WTC11 (cell line): ENCODE results near the gene TNC.

ENCODE experiments used
- ATF1 ChIP-seq: sonication (generic); formaldehyde crosslinking; IDR thresholded peaks from 2 replicates; pipeline ENCODE4 v1.8.1; 2023; ENCODE audit warnings: mild to moderate bottlenecking, moderate library complexity, missing genetic modification reagents
- ATF6 ChIP-seq: sonication (generic); formaldehyde crosslinking; IDR thresholded peaks from 2 replicates; pipeline ENCODE4 v1.8.1; 2023; ENCODE audit warnings: mild to moderate bottlenecking, missing genetic modification reagents
- CTCF ChIP-seq: fragments of 200-600 bp; IDR thresholded peaks from 2 replicates; pipeline ENCODE4 v1.8.0; 2022; ENCODE audit warnings: antibody characterized with exemption
- MAX ChIP-seq: sonication (generic); formaldehyde crosslinking; IDR thresholded peaks from 2 replicates; pipeline ENCODE4 v1.8.0; 2022; ENCODE audit warnings: mild to moderate bottlenecking, missing genetic modification reagents
- MLX ChIP-seq: sonication (generic); formaldehyde crosslinking; IDR thresholded peaks from 2 replicates; pipeline ENCODE4 v1.8.1; 2023; ENCODE audit warnings: mild to moderate bottlenecking, missing genetic modification reagents, moderate library complexity
- RELA ChIP-seq: sonication (generic); formaldehyde crosslinking; IDR thresholded peaks from 2 replicates; pipeline ENCODE4 v1.8.1; 2022; ENCODE audit warnings: missing genetic modification reagents, mild to moderate bottlenecking, borderline replicate concordance
- TCF7 ChIP-seq: sonication (generic); formaldehyde crosslinking; IDR thresholded peaks from 2 replicates; pipeline ENCODE4 v1.8.0; 2022; ENCODE audit warnings: mild to moderate bottlenecking, low read depth, missing genetic modification reagents, moderate library complexity
- TEAD4 ChIP-seq: sonication (generic); formaldehyde crosslinking; IDR thresholded peaks from 2 replicates; pipeline ENCODE4 v1.8.0; 2022; ENCODE audit warnings: mild to moderate bottlenecking, missing genetic modification reagents

GRCh38 chr9:115111874-115112273, 6.1 kb downstream of the TNC start:
- TF ChIP-seq ATF6 (CRISPR knock-in tag) (no peak), TEAD4 (CRISPR knock-in tag) (no peak), TCF7 (no peak), CTCF (no peak), MLX (CRISPR knock-in tag) (no peak), ATF1 (CRISPR knock-in tag) (no peak), RELA (CRISPR knock-in tag) (no peak), MAX (CRISPR knock-in tag) (no peak)
